SU-DHL-6 (cell line): Measurements from ENCODE around the gene RGS19.

Experiments
- CTCF ChIP-seq: fragments of 200-600 bp; sonication (generic); IDR thresholded peaks from one replicate; pipeline ENCODE4 v1.5.1; 2017; ENCODE audit warnings: antibody characterized with exemption, mild to moderate bottlenecking, low read length, moderate library complexity; ENCODE audit not compliant: insufficient read depth, poor library complexity, severe bottlenecking
- EZH2phosphoT487 ChIP-seq: fragments of 200-600 bp; sonication (generic), shearing (Covaris generic); conservative IDR thresholded peaks from 2 replicates; pipeline ENCODE4 v1.6.1; 2018; ENCODE audit warnings: mild to moderate bottlenecking, antibody characterized with exemption, low read length, moderate library complexity, mixed read lengths

DNA sequence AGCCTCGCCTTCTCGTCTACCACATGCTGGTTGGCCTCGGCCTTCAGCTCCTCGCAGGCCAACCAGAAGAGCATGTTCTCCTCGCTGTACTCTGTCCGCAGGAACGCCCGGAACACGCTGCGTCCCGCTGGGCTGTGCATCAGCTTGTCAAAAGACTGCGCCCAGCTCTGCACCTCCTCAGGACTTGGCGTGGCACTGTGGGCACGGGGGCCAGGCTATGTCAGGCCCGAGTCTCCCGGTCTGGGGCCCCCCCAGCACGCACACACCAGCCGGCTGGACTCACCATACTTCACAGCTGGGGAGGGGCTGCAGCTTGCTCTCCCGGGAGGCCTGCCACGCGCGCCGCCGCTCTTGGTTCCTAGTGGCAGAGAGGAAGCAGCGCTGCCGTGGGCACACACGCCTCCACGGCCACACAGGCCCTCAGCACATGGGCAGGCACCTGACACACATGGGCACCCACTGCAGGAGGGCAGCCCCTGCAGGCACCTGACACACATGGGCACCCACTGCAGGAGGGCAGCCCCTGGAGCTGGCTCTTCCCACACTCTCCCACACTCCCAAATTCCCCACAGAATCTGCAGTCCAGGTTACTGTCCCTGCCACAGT, 5.0 kb downstream of the RGS19 start:
- TF ChIP-seq CTCF = no peak
- TF ChIP-seq EZH2phosphoT487 = no peak
